Calu3 (cell line): Measurements from ENCODE around the gene PHC2. TPM values are rescaled to one million over a fixed set of nuclear protein-coding genes. Genes with fewer than 3 reads are reported as not detected.

ENCODE experiments used
- BruUV-seq: library from RNA; stranded (reverse); fragments of 400-500 nt; replicated peaks from 2 replicates; lab custom pipeline; 2021; lab: Mats Ljungman, UMichigan
- CTCF ChIA-PET: fragments of 300-600 bp; sonication (Branson Sonifier 250); formaldehyde crosslinking; loops from one replicate; lab custom pipeline; 2022; ENCODE audit warnings: antibody characterized with exemption; lab: Charles Lee
- DNase-seq: peaks from one replicate; pipeline ENCODE4 v3.0.0; 2022
- H3K27ac Mint-ChIP-seq: one replicate; pipeline ENCODE4 v1.8.0; 2022; ENCODE audit warnings: mixed read lengths; ENCODE audit not compliant: unreplicated experiment
- H3K27me3 Mint-ChIP-seq: one replicate; pipeline ENCODE4 v1.8.0; 2022; ENCODE audit warnings: mixed read lengths; ENCODE audit not compliant: unreplicated experiment
- H3K36me3 Mint-ChIP-seq: one replicate; pipeline ENCODE4 v1.8.0; 2022; ENCODE audit warnings: mild to moderate bottlenecking, moderate library complexity, mixed read lengths; ENCODE audit not compliant: insufficient read depth, unreplicated experiment
- H3K4me1 Mint-ChIP-seq: one replicate; pipeline ENCODE4 v1.8.0; 2022; ENCODE audit warnings: mild to moderate bottlenecking, low read depth, mixed read lengths; ENCODE audit not compliant: unreplicated experiment
- H3K4me3 Mint-ChIP-seq: one replicate; pipeline ENCODE4 v1.8.0; 2022; ENCODE audit warnings: mild to moderate bottlenecking, low read depth, moderate library complexity, mixed read lengths; ENCODE audit not compliant: unreplicated experiment
- H3K9me3 Mint-ChIP-seq: one replicate; pipeline ENCODE4 v1.8.0; 2022; ENCODE audit warnings: low read depth, mixed read lengths; ENCODE audit not compliant: unreplicated experiment
- CTCF ChIP-seq: fragments of 200-600 bp; IDR thresholded peaks from one replicate; pipeline ENCODE4 v1.8.0; 2022; ENCODE audit warnings: antibody characterized with exemption; ENCODE audit not compliant: unreplicated experiment
- intact Hi-C: fragments of 100-400 bp; cut with micrococcal nuclease; formaldehyde crosslinking; loops from one replicate; pipeline ENCODE4 v1.10.0; 2022; ENCODE audit not compliant: unreplicated experiment
- total RNA-seq: library from RNA; stranded (reverse); gene quantifications from 2 replicates; pipeline ENCODE4 v1.2.3, GENCODE V29; 2022

Gene PHC2
- total RNA-seq, 1 experiment from 2014 or later: 59.5 TPM

GRCh38 chr1:33282791-33283190, 148.1 kb downstream of the PHC2 start:
- BruUV-seq: no TSS peak
- Mint-ChIP-seq H3K36me3 (peaks cover 15% of the 10 kb centered on the region), H3K9me3 (no peaks in the 10 kb centered on the region), H3K27ac (no peak overlapping the region), H3K27me3 (no peaks in the 10 kb centered on the region), H3K4me1 (no peaks in the 10 kb centered on the region), H3K4me3 (no peak overlapping the region)
- CTCF ChIA-PET: no interaction called here
- intact Hi-C loops: no loop called here
- TF ChIP-seq CTCF: no peak
- no peak for DNase-seq

GRCh38 chr1:33281554-33282303, 149.2 kb downstream of the PHC2 start:
- Mint-ChIP-seq H3K4me3 (no peak overlapping the region), H3K27me3 (no peaks in the 10 kb centered on the region), H3K27ac (no peak overlapping the region), H3K4me1 (no peaks in the 10 kb centered on the region), H3K9me3 (no peaks in the 10 kb centered on the region), H3K36me3 (peaks cover 15% of the 10 kb centered on the region)
- DNase-seq: no peak
- CTCF ChIA-PET: interaction anchor here (0.6 kb wide), 1 partner anchor 265 kb away, joined by 5 read pairs; no protein-coding TSS in a partner anchor
- intact Hi-C loops: no loop called here
- BruUV-seq: no TSS peak
- no peak for TF ChIP-seq CTCF

DNA sequence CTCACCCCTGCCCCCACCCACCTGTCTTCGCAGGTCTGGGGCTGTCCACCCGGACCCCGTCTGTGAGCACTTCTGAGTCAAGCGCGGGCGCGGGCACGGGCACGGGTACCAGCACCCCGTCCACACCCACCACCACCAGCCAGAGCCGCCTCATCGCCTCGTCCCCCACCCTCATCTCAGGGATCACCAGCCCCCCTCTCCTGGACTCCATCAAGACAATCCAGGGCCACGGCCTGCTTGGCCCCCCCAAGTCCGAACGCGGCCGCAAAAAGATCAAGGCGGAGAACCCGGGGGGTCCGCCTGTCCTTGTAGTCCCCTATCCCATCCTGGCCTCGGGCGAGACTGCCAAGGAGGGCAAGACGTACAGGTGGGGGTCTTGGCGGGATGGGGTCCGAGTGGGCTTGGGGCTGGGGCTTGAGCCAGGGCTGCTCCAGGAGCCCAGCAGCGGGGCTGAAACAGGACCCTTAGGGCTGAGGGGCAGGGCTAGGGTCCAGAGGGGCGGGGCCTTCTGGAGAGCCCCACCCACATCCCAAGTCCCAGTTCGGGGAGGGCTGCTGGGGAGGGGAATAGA, 150.7 kb downstream of the PHC2 start:
- intact Hi-C loops: no loop called here
- CTCF ChIA-PET: no interaction called here
- no peak for TF ChIP-seq CTCF
- no peaks in the 10 kb centered on the region for H3K4me1 Mint-ChIP-seq
- peaks cover 15% of the 10 kb centered on the region for H3K36me3 Mint-ChIP-seq
- H3K27me3 Mint-ChIP-seq: no peaks in the 10 kb centered on the region
- no peak for DNase-seq
- H3K9me3 Mint-ChIP-seq: no peaks in the 10 kb centered on the region
- BruUV-seq: no TSS peak
- no peak overlapping the region for H3K27ac Mint-ChIP-seq
- no peak overlapping the region for H3K4me3 Mint-ChIP-seq

DNA sequence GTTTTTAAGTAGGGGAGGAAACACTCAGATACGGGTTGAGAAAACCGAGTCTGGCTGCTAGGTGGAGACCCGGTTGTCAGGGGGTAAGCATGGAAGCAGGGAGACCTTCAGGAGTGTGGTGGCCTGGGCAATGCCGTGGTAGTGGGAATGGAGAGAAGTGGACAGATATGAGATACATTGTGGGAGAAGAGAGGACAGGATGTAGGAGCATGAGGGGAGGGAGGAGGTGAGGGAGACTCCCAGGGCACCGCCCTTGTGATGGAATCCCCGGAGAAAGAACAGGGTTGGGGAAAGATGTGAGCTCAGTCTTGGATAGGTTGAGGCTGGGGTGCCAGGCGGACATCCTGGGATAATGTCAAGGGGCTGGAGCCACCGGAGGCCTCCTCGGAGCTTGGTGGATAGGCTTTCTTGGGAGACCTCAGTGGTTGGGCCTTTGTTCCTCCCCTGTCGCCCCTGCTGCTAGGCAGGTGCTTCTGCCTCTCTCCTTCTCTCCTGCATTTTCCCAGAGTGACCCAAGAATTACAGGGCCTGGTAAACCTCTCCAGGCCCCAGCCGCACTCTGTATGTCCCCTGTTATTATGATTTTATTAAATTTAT, 153.3 kb downstream of the PHC2 start:
- no peaks in the 10 kb centered on the region for H3K9me3 Mint-ChIP-seq
- TF ChIP-seq CTCF: no peak
- no TSS peak for BruUV-seq

More for the DNA sequence above, 153.3 kb downstream of the PHC2 start:
- H3K27ac Mint-ChIP-seq: no peak overlapping the region
- no peak overlapping the region for H3K4me3 Mint-ChIP-seq
- CTCF ChIA-PET: interaction anchor here (1.2 kb wide), 1 partner anchor 18 kb away, joined by 3 read pairs; no protein-coding TSS in a partner anchor
- H3K4me1 Mint-ChIP-seq: no peaks in the 10 kb centered on the region
- no peaks in the 10 kb centered on the region for H3K27me3 Mint-ChIP-seq
- peaks cover 9% of the 10 kb centered on the region for H3K36me3 Mint-ChIP-seq
- DNase-seq: no peak
- intact Hi-C loops: no loop called here
